GM12873 (cell line): ENCODE results near the gene APLP2.

Experiments
- TF ChIP-seq, protein P1 (sequence below): IDR thresholded peaks from 2 replicates; pipeline ENCODE4 v1.5.1; 2012; ENCODE audit warnings: low read depth, mild to moderate bottlenecking, moderate library complexity, low read length, control low read depth; ENCODE audit not compliant: insufficient read depth; ENCODE audit errors: missing control alignments

The APLP2 gene

DNA sequence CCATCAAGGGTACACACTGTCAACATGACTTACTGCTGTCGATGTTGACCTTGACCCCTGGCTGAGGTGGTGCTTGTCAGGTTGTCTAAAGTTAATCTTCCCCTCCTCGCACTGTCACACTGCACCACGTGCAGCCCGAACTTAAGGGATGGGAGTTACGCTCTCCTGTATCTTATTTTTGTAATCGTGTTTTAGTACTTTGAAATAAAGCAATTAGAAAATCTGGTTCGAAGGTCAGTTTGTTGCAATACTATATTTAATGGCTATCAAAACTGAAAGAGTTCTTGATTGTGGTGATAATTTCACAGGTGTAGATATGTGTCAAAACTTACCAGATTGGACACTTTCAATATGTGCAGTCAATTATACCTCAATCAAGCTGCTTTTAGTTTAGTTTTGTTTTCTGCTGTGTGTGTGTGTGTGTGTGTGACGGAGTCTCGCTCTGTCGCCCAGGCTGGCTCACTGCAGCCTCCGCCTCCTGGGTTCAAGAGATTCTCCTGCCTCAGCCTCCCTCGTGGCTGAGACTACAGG is 79.2 kb downstream of the APLP2 start:
- TF ChIP-seq, protein P1, sequence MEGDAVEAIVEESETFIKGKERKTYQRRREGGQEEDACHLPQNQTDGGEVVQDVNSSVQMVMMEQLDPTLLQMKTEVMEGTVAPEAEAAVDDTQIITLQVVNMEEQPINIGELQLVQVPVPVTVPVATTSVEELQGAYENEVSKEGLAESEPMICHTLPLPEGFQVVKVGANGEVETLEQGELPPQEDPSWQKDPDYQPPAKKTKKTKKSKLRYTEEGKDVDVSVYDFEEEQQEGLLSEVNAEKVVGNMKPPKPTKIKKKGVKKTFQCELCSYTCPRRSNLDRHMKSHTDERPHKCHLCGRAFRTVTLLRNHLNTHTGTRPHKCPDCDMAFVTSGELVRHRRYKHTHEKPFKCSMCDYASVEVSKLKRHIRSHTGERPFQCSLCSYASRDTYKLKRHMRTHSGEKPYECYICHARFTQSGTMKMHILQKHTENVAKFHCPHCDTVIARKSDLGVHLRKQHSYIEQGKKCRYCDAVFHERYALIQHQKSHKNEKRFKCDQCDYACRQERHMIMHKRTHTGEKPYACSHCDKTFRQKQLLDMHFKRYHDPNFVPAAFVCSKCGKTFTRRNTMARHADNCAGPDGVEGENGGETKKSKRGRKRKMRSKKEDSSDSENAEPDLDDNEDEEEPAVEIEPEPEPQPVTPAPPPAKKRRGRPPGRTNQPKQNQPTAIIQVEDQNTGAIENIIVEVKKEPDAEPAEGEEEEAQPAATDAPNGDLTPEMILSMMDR: no peak

- TF ChIP-seq, protein P1: no peak
These were observed 81.1 kb downstream of the APLP2 start for GRCh38 chr11:130150790-130151189.

- TF ChIP-seq, protein P1: no peak
These were observed 81.5 kb downstream of the APLP2 start for GRCh38 chr11:130151196-130151595.

GRCh38 chr11:130156108-130157022 is 86.7 kb downstream of the APLP2 start:
- TF ChIP-seq, protein P1: no peak

DNA sequence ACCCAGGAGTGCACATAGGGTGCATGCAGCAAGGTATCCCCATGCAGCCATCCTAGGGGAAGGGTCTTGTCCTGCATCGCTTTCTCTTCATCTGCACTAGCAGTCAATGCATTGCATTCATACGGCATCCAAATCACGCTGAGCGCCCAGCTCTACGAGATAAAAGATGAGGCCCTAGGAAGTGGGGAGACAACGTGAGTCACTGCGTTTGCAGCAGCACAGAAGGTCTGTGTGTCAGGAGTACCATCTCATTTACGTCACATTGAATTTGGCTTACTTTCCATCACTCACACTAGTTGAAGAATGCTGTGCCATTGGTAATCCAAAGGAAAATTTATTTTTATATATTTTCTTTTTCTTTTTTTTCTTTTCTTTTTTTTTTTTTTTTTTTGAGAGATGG is 87.4 kb downstream of the APLP2 start:
- TF ChIP-seq, protein P1: no peak

DNA sequence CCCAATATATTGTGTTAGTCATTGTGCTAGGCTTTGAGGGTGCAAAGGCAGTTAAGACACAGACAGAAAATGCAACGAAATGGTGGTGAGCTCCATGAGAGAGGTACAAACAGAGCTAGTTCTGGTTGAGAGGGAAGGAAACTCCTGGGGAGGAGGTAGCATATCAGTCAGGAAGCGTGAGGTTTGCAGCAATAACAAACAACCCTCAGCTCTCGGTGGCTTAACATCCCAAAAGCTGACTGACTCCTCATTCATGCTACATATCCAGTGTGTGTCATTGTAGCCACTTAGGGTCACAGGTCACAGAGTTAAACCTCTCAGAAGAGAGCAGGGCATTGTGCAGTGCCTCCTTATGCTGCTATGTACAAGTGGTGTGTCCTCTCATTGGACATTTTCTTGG is 88.1 kb downstream of the APLP2 start:
- TF ChIP-seq, protein P1: no peak

DNA sequence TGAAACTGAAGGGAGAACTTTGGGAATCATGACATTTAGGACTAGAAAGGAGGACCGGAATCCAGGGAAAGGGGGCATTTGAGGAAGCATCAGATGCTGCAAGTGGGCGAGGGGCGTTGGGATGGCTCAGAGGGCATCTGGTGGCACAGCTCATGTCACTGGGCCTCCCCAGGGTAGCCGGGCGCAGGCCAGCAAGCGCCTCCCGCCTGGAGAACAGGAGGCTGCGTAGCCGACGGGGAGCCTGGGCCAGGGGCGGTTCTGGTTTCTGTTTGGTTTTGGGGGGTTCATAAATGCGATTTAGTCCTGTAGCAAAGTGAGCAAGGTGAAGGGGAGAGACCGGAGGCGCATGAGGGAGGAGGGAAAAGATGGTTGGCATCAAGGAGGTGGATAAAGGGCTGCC is 89.4 kb downstream of the APLP2 start:
- TF ChIP-seq, protein P1: no peak
